Stimulated activated CD8-positive, alpha-beta memory T cell treated with anti-CD3 and anti-CD28 coated beads, Interleukin-15, amount 100 ng/mL, for 24 hours (primary cell): ENCODE results near the gene ARHGAP18.

ENCODE experiments used
- DNase-seq: peaks from one replicate; pipeline ENCODE4 v3.0.0-alpha.2; 2020; ENCODE audit warnings: low read depth

The ARHGAP18 gene

GRCh38 chr6:129643968-129644367 is 66.0 kb downstream of the ARHGAP18 start:
- no peak for DNase-seq

- no peak for DNase-seq
Observed at GRCh38 chr6:129643176-129643575, 66.8 kb downstream of the ARHGAP18 start.

- DNase-seq = no peak
Observed at GRCh38 chr6:129642322-129642721, 67.7 kb downstream of the ARHGAP18 start.

- DNase-seq = no peak
Observed at GRCh38 chr6:129641344-129641743, 68.6 kb downstream of the ARHGAP18 start.

- DNase-seq = no peak
Observed at GRCh38 chr6:129638686-129639085, 71.3 kb downstream of the ARHGAP18 start.

GRCh38 chr6:129638055-129638684 is 71.8 kb downstream of the ARHGAP18 start:
- DNase-seq = no peak

GRCh38 chr6:129637340-129638054 is 72.5 kb downstream of the ARHGAP18 start:
- DNase-seq = no peak

GRCh38 chr6:129635396-129636130 is 74.4 kb downstream of the ARHGAP18 start:
- DNase-seq = no peak

GRCh38 chr6:129634411-129635230 is 75.4 kb downstream of the ARHGAP18 start:
- no peak for DNase-seq

GRCh38 chr6:129633529-129633928 is 76.4 kb downstream of the ARHGAP18 start:
- DNase-seq = no peak

- DNase-seq = no peak
Observed at GRCh38 chr6:129632172-129632613, 77.8 kb downstream of the ARHGAP18 start.

- no peak for DNase-seq
Observed at GRCh38 chr6:129631070-129631469, 78.9 kb downstream of the ARHGAP18 start.

- DNase-seq = no peak
Observed at GRCh38 chr6:129630596-129630995, 79.4 kb downstream of the ARHGAP18 start.

GRCh38 chr6:129628101-129628815 is 81.7 kb downstream of the ARHGAP18 start:
- no peak for DNase-seq

GRCh38 chr6:129624488-129624887 is 85.5 kb downstream of the ARHGAP18 start:
- DNase-seq = no peak

- no peak for DNase-seq
Observed at GRCh38 chr6:129623008-129623732, 86.8 kb downstream of the ARHGAP18 start.

- no peak for DNase-seq
Observed at GRCh38 chr6:129621252-129621651, 88.7 kb downstream of the ARHGAP18 start.

GRCh38 chr6:129620234-129620610 is 89.8 kb downstream of the ARHGAP18 start:
- DNase-seq = no peak

GRCh38 chr6:129619579-129620233 is 90.3 kb downstream of the ARHGAP18 start:
- no peak for DNase-seq

GRCh38 chr6:129617986-129618385 is 92.0 kb downstream of the ARHGAP18 start:
- no peak for DNase-seq
